ENCODE measurements around the gene FCGR3A. TPM values are rescaled to one million over a fixed set of nuclear protein-coding genes. Genes with fewer than 3 reads are reported as not detected.
"Not testable (repeated sequence)": the region's sequence is repeated elsewhere in the genome, so short reads cannot be mapped to it uniquely, and the experiment has no call there.

Gene FCGR3A
- total RNA-seq, 2 experiments from 2014 or later = 1.9 to 2.3 TPM

DNA sequence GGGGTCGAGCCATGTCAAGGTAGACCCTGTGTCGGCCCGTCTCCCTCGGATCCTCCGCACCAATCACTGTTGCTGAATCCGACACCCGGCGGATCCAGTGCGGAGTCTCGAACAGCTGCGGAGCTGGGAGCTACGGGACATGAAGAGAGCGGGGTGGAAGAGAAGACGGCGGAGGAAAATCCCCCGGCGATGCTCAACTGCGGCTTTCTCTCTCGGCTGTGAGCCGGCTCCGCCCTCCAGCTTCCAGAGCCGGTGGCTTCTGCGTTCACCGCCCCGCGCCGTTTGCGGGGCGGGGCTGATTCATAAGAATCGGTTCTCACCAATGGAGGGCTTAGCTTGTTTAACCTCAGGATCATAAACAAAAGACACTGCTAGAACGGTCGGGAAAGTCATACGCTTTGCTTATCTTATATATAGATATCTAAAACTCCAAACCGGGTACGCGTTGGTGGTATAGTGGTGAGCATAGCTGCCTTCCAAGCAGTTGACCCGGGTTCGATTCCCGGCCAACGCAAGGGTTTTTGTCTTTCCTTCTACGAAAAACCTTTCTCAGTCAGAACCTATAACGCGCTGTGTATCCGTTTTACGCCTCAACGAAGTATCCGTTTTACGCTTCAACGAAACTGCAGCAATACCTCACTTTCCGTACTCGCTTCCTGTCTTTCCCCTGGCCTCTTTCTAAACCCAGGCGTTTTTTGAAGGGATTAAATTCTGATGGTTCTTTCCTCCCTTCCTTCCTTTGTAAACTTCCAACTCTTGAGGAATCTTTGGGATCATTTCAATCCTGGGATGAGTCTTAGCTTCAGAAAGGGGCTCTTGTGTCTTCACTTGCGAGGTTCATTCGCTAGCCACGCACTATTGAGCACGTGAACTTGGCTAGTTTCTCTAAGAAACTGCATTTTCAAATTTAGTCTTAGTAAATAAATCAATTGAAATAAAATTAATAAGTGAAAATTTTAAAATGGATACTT lies 18.7 kb downstream of the FCGR3A start:
- H3K27me3 Mint-ChIP-seq = peaks cover 11% of the 10 kb centered on the region
- not testable (repeated sequence) for H3K9me3 Mint-ChIP-seq, H3K36me3 Mint-ChIP-seq
- ATAC-seq (ENCODE audit: low read depth) (peak; percentile 87), DNase-seq (peak; percentile 84)
- H3K4me3 Mint-ChIP-seq = peak overlapping the region; percentile 89
- POLR2A ChIA-PET = interaction anchor here (1.2 to 1.8 kb wide), 3 partner anchors 9 to 205 kb away, joined by 3 to 8 read pairs (median 4); no protein-coding TSS in a partner anchor
- peak overlapping the region; percentile 95 for H3K27ac Mint-ChIP-seq
- H3K4me1 Mint-ChIP-seq = peaks cover 20% of the 10 kb centered on the region

DNA sequence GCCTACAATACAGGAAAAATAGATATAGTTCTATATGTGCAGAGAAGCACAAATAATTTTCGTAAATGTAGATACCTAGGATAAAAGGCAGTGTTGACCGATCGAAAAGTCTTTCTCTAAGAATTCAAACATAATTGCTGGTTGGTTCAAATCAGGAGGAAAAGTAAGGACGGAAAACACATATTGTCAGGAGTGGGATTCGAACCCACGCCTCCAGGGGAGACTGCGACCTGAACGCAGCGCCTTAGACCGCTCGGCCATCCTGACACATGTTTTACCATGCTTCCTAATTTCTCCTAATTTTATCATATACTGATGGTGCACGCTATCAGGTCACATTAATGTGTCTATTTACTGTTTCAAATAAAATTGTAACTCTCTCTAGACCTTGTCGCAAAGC lies 19.5 kb downstream of the FCGR3A start:
- not testable (repeated sequence) for H3K9me3 Mint-ChIP-seq, H3K36me3 Mint-ChIP-seq
- H3K4me1 Mint-ChIP-seq = peaks cover 19% of the 10 kb centered on the region
- DNase-seq (peak; percentile 54), ATAC-seq (ENCODE audit: low read depth) (peak; percentile 46)
- H3K27ac Mint-ChIP-seq = peak overlapping the region; percentile 95
- POLR2A ChIA-PET = interaction anchor here (1.2 to 1.5 kb wide), 2 partner anchors 10 to 205 kb away, joined by 3 to 8 read pairs; no protein-coding TSS in a partner anchor
- H3K27me3 Mint-ChIP-seq = peaks cover 14% of the 10 kb centered on the region
- H3K4me3 Mint-ChIP-seq = peak overlapping the region; percentile 89

DNA sequence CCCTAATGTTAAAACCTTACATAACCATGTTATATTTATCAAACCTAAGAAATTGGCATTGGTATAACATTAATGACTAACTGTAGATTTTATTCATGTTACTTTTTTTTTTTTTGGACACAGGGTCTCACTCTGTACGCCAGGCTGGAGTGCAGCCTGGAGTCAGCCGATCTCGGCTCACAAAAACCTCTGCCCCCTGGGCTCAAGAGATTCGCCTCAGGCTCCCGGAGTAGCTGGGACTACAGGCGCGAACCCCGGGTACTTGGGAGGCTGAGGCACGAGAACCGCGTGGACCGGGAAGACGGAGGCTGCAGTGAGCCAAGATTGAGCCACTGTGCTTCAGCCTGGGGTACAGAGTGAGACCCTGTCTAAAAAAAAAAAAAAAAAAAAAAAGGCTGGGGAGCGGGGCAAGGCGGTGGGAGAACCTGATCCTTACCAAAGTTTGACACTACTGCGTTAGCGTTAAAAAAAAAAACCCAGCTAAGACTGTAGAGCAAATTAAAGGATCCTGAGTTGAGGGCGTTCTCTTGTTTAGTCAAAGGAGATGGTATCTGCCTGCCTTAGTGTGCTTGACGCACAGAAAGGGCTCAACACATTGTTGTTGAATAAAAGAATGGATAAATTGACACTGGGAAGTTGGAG lies 20.0 kb downstream of the FCGR3A start:
- H3K36me3 Mint-ChIP-seq; ATAC-seq (ENCODE audit: low read depth); H3K9me3 Mint-ChIP-seq; DNase-seq; POLR2A ChIA-PET: not testable (repeated sequence)
- H3K27ac Mint-ChIP-seq = peak overlapping the region; percentile 95
- peaks cover 17% of the 10 kb centered on the region for H3K27me3 Mint-ChIP-seq
- peak overlapping the region; percentile 89 for H3K4me3 Mint-ChIP-seq
- H3K4me1 Mint-ChIP-seq = peaks cover 19% of the 10 kb centered on the region

DNA sequence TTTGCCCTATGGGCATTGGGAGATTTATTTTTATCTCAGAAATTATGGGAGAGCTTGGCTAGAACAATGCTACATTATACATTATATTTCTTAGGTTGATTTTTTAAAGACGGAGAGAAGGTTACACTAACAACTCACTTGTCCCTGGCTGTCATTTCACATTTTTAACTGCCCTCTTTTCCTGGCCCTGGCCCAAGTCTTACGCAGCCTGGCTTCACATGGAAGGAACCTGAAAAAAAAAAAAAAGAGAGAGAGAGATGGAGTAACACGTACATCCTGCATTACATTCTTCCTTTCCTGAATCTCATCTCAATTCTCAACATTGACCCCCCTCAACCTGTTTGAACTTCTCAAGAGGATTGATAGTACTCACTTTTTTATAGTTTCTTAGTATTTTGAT lies 21.1 kb downstream of the FCGR3A start:
- H3K36me3 Mint-ChIP-seq; POLR2A ChIA-PET; H3K27ac Mint-ChIP-seq; ATAC-seq (ENCODE audit: low read depth); H3K4me3 Mint-ChIP-seq; H3K9me3 Mint-ChIP-seq; DNase-seq: not testable (repeated sequence)
- H3K4me1 Mint-ChIP-seq = peaks cover 21% of the 10 kb centered on the region
- H3K27me3 Mint-ChIP-seq = peaks cover 17% of the 10 kb centered on the region

DNA sequence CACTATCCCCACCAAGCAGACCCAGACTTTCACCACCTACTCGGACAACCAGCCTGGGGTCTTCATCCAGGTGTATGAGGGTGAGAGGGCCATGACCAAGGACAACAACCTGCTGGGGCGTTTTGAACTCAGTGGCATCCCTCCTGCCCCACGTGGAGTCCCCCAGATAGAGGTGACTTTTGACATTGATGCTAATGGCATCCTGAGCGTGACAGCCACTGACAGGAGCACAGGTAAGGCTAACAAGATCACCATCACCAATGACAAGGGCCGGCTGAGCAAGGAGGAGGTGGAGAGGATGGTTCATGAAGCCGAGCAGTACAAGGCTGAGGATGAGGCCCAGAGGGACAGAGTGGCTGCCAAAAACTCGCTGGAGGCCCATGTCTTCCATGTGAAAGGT lies 23.7 kb downstream of the FCGR3A start:
- H3K9me3 Mint-ChIP-seq; POLR2A ChIA-PET; H3K27ac Mint-ChIP-seq; H3K4me3 Mint-ChIP-seq; DNase-seq; H3K36me3 Mint-ChIP-seq; ATAC-seq (ENCODE audit: low read depth): not testable (repeated sequence)
- H3K27me3 Mint-ChIP-seq = peaks cover 17% of the 10 kb centered on the region
- peaks cover 17% of the 10 kb centered on the region for H3K4me1 Mint-ChIP-seq

DNA sequence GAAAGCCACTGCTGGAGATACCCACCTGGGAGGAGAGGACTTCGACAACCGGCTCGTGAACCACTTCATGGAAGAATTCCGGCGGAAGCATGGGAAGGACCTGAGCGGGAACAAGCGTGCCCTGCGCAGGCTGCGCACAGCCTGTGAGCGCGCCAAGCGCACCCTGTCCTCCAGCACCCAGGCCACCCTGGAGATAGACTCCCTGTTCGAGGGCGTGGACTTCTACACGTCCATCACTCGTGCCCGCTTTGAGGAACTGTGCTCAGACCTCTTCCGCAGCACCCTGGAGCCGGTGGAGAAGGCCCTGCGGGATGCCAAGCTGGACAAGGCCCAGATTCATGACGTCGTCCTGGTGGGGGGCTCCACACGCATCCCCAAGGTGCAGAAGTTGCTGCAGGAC lies 24.3 kb downstream of the FCGR3A start:
- Mint-ChIP-seq H3K4me3 (peak overlapping the region; percentile 77), H3K27me3 (peaks cover 19% of the 10 kb centered on the region), H3K4me1 (peaks cover 12% of the 10 kb centered on the region)
- ATAC-seq (ENCODE audit: low read depth); DNase-seq; POLR2A ChIA-PET; H3K36me3 Mint-ChIP-seq; H3K9me3 Mint-ChIP-seq; H3K27ac Mint-ChIP-seq: not testable (repeated sequence)

DNA sequence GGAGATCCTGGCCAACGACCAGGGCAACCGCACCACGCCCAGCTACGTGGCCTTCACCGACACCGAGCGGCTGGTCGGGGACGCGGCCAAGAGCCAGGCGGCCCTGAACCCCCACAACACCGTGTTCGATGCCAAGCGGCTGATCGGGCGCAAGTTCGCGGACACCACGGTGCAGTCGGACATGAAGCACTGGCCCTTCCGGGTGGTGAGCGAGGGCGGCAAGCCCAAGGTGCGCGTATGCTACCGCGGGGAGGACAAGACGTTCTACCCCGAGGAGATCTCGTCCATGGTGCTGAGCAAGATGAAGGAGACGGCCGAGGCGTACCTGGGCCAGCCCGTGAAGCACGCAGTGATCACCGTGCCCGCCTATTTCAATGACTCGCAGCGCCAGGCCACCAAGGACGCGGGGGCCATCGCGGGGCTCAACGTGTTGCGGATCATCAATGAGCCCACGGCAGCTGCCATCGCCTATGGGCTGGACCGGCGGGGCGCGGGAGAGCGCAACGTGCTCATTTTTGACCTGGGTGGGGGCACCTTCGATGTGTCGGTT lies 24.8 kb downstream of the FCGR3A start:
- H3K4me1 Mint-ChIP-seq, H3K9me3 Mint-ChIP-seq, POLR2A ChIA-PET, H3K36me3 Mint-ChIP-seq, H3K27ac Mint-ChIP-seq: not testable (repeated sequence)
- peak overlapping the region; percentile 77 for H3K4me3 Mint-ChIP-seq
- peak; percentile 28 for ATAC-seq (ENCODE audit: low read depth)
- peak; percentile 58 for DNase-seq
- H3K27me3 Mint-ChIP-seq = peaks cover 19% of the 10 kb centered on the region

DNA sequence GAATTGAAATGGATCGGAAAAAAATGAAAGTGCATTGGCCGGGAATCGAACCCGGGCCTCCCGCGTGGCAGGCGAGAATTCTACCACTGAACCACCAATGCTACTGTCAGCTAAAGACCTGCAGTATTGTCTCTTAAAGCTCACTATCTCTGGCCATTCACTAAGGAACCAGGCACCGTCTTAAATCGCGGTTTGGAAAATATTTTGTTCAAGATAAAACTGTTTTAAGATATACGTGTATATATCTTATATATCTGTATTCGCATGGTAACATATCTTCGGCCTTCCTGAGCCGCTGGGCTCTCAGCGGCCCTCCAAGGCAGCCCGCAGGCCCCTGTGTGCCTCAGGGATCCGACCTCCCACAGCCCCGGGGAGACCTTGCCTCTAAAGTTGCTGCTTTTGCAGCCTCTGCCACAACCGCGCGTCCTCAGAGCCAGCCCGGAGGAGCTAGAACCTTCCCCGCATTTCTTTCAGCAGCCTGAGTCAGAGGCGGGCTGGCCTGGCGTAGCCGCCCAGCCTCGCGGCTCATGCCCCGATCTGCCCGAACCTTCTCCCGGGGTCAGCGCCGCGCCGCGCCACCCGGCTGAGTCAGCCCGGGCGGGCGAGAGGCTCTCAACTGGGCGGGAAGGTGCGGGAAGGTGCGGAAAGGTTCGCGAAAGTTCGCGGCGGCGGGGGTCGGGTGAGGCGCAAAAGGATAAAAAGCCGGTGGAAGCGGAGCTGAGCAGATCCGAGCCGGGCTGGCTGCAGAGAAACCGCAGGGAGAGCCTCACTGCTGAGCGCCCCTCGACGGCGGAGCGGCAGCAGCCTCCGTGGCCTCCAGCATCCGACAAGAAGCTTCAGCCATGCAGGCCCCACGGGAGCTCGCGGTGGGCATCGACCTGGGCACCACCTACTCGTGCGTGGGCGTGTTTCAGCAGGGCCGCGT lies 25.5 kb downstream of the FCGR3A start, which contains the start of gene HSPA6:
HSPA6 (plus strand) TSS at position 724 of the 925 bp plus-strand sequence; CDS start at position 843, 119 bp downstream.
- Mint-ChIP-seq H3K4me3 (peak within 1 kb of the TSS; percentile 86), H3K27ac (peak within 1 kb of the TSS; percentile 78), H3K27me3 (peaks cover 19% of the 10 kb centered on the region)
- DNase-seq (peak; percentile 79), ATAC-seq (ENCODE audit: low read depth) (peak; percentile 70)
- H3K36me3 Mint-ChIP-seq, H3K4me1 Mint-ChIP-seq, H3K9me3 Mint-ChIP-seq: not testable (repeated sequence)
- POLR2A ChIA-PET = interaction anchor here (0.7 kb wide), 1 partner anchor 214 kb away, joined by 3 read pairs; no protein-coding TSS in a partner anchor

DNA sequence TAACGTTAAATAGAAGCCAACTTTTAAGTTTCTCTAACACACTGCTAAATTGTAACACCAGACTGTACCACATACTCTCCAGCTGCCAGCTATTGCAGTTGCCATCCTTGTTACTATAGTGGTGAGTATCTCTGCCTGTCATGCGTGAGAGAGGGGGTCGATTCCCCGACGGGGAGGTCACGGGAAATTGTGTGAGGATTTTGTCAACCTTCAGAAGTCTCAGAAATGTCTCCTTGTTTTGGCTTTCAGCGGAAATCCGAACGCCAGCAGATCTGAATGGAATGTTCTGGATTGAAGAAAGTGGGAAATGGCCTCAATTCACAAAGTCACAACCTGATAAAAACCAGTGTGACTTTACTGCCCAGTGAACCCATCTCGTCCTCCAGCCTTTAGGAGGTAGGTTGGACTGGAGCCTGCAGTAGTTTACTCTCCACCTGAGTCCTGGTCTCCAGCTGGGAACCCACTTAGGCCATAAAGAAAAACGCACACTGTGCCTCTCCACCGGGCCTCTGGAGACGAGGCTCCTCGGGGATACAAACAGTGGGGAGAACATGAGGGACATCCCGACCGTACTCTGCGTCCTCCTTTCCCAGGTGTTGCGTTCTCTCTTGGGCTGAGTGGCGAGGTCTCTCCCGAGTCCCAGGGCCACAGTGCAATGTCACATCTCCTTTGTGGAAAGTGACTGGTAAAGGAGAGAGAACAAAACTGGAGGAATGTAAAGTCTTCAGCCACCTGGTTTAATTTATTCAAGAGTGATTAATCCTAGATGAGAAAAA lies 26.4 kb downstream of the FCGR3A start:
- Mint-ChIP-seq H3K27me3 (peaks cover 14% of the 10 kb centered on the region), H3K27ac (peak overlapping the region; percentile 78), H3K4me3 (peak overlapping the region; percentile 86)
- not testable (repeated sequence) for H3K9me3 Mint-ChIP-seq; ATAC-seq (ENCODE audit: low read depth); H3K36me3 Mint-ChIP-seq; DNase-seq; H3K4me1 Mint-ChIP-seq
- POLR2A ChIA-PET = interaction anchor here (0.7 kb wide), 1 partner anchor 215 kb away, joined by 3 read pairs; no protein-coding TSS in a partner anchor

DNA sequence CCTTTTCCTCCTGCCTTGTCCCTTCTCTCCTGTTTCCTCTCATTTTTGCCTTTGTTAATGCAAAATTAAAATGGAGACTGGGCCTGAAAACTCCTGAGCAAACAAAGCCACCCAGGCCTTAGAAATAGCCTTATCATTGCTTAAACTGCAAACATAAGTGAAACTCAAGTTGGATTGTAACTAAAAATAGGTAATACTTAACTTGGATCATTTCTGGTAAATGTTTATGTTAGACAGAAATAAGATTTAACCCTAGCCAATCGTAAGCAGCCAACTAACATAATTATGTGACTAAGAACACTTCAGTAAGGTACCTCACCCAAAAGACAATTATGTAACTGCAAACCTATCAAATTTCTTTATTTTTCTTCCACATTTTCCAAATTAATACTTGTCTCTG lies 35.7 kb downstream of the FCGR3A start:
- POLR2A ChIA-PET; DNase-seq; H3K4me3 Mint-ChIP-seq; H3K36me3 Mint-ChIP-seq; H3K9me3 Mint-ChIP-seq; H3K27ac Mint-ChIP-seq; ATAC-seq (ENCODE audit: low read depth); H3K27me3 Mint-ChIP-seq; H3K4me1 Mint-ChIP-seq: not testable (repeated sequence)

DNA sequence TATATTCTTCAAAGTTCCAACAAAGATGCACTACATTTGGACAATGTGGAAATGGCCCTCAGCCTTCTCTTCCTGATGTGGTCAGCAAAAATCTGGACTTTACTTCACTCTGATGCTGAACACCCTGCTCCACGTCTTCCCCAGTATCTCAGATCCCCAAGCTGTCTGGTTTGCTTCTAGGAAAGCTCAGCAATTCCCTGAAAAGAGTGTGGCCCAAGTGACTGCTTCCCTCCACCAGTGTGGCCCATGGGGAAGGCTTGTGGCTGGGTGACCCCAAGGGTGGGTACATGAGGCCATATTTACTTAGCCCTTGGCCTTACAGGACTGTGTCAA lies 36.2 kb downstream of the FCGR3A start:
- H3K4me3 Mint-ChIP-seq; DNase-seq; H3K36me3 Mint-ChIP-seq; H3K9me3 Mint-ChIP-seq; H3K27ac Mint-ChIP-seq; POLR2A ChIA-PET; H3K27me3 Mint-ChIP-seq; ATAC-seq (ENCODE audit: low read depth); H3K4me1 Mint-ChIP-seq: not testable (repeated sequence)
